Measurements from ENCODE around the gene EPS8L3.
"Not testable (repeated sequence)": the region's sequence is repeated elsewhere in the genome, so short reads cannot be mapped to it uniquely, and the experiment has no call there.

The EPS8L3 gene

GRCh38 chr1:109721971-109722370 is 41.8 kb downstream of the EPS8L3 start:
- H3K4me1 ChIP-seq (ENCODE audit: control insufficient read depth, insufficient read depth, low read length) = peaks cover 16% of the 10 kb centered on the region
- H3K9ac ChIP-seq (ENCODE audit: low read length) = no peak overlapping the region
- H3K9me3 ChIP-seq (ENCODE audit: control insufficient read depth, low read length) = no peaks in the 10 kb centered on the region
- no peaks in the 10 kb centered on the region for H3K36me3 ChIP-seq (ENCODE audit: control insufficient read depth, insufficient read depth, low read length, severe bottlenecking)
- no peak overlapping the region for H3K4me3 ChIP-seq (ENCODE audit: low read length)
- no peak for DNase-seq (ENCODE audit: low read depth)
- H3K27me3 ChIP-seq (replicated peaks; ENCODE audit: control insufficient read depth, insufficient read depth, low read length) = no peaks in the 10 kb centered on the region

- H3K9me3 ChIP-seq (ENCODE audit: control insufficient read depth, low read length) = no peaks in the 10 kb centered on the region
- no peak overlapping the region for H3K4me3 ChIP-seq (ENCODE audit: low read length)
- H3K4me1 ChIP-seq (ENCODE audit: control insufficient read depth, insufficient read depth, low read length) = peaks cover 22% of the 10 kb centered on the region
- H3K27me3 ChIP-seq (replicated peaks; ENCODE audit: control insufficient read depth, insufficient read depth, low read length) = no peaks in the 10 kb centered on the region
- H3K36me3 ChIP-seq (ENCODE audit: control insufficient read depth, insufficient read depth, low read length, severe bottlenecking) = no peaks in the 10 kb centered on the region
- no peak overlapping the region for H3K9ac ChIP-seq (ENCODE audit: low read length)
- no peak for DNase-seq (ENCODE audit: low read depth)
Measured at GRCh38 chr1:109721042-109721441, 42.7 kb downstream of the EPS8L3 start.

- H3K36me3 ChIP-seq (ENCODE audit: control insufficient read depth, insufficient read depth, low read length, severe bottlenecking) = no peaks in the 10 kb centered on the region
- peak; percentile 61 for DNase-seq (ENCODE audit: low read depth)
- no peak overlapping the region for H3K4me3 ChIP-seq (ENCODE audit: low read length)
- no peak overlapping the region for H3K9ac ChIP-seq (ENCODE audit: low read length)
- no peaks in the 10 kb centered on the region for H3K27me3 ChIP-seq (replicated peaks; ENCODE audit: control insufficient read depth, insufficient read depth, low read length)
- peaks cover 22% of the 10 kb centered on the region for H3K4me1 ChIP-seq (ENCODE audit: control insufficient read depth, insufficient read depth, low read length)
- H3K9me3 ChIP-seq (ENCODE audit: control insufficient read depth, low read length) = no peaks in the 10 kb centered on the region
Measured at GRCh38 chr1:109719337-109719837, 44.3 kb downstream of the EPS8L3 start.

GRCh38 chr1:109718495-109718894 is 45.2 kb downstream of the EPS8L3 start:
- DNase-seq (ENCODE audit: low read depth) = no peak
- Histone ChIP-seq H3K36me3 (ENCODE audit: control insufficient read depth, insufficient read depth, low read length, severe bottlenecking) (no peaks in the 10 kb centered on the region), H3K4me3 (ENCODE audit: low read length) (no peak overlapping the region), H3K9ac (ENCODE audit: low read length) (no peak overlapping the region), H3K27me3 (replicated peaks; ENCODE audit: control insufficient read depth, insufficient read depth, low read length) (no peaks in the 10 kb centered on the region), H3K9me3 (ENCODE audit: control insufficient read depth, low read length) (no peaks in the 10 kb centered on the region), H3K4me1 (ENCODE audit: control insufficient read depth, insufficient read depth, low read length) (peaks cover 22% of the 10 kb centered on the region)

GRCh38 chr1:109717729-109718128 is 46.0 kb downstream of the EPS8L3 start:
- no peak overlapping the region for H3K9ac ChIP-seq (ENCODE audit: low read length)
- no peak for DNase-seq (ENCODE audit: low read depth)
- no peaks in the 10 kb centered on the region for H3K9me3 ChIP-seq (ENCODE audit: control insufficient read depth, low read length)
- H3K36me3 ChIP-seq (ENCODE audit: control insufficient read depth, insufficient read depth, low read length, severe bottlenecking) = no peaks in the 10 kb centered on the region
- H3K4me1 ChIP-seq (ENCODE audit: control insufficient read depth, insufficient read depth, low read length) = peaks cover 22% of the 10 kb centered on the region
- H3K4me3 ChIP-seq (ENCODE audit: low read length) = no peak overlapping the region
- no peaks in the 10 kb centered on the region for H3K27me3 ChIP-seq (replicated peaks; ENCODE audit: control insufficient read depth, insufficient read depth, low read length)

- DNase-seq (ENCODE audit: low read depth) = no peak
- Histone ChIP-seq H3K27me3 (replicated peaks; ENCODE audit: control insufficient read depth, insufficient read depth, low read length) (no peaks in the 10 kb centered on the region), H3K4me3 (ENCODE audit: low read length) (no peak overlapping the region), H3K9me3 (ENCODE audit: control insufficient read depth, low read length) (no peaks in the 10 kb centered on the region), H3K4me1 (ENCODE audit: control insufficient read depth, insufficient read depth, low read length) (peaks cover 22% of the 10 kb centered on the region), H3K9ac (ENCODE audit: low read length) (no peak overlapping the region), H3K36me3 (ENCODE audit: control insufficient read depth, insufficient read depth, low read length, severe bottlenecking) (no peaks in the 10 kb centered on the region)
Measured at GRCh38 chr1:109716570-109717090, 47.1 kb downstream of the EPS8L3 start.

- peaks cover 21% of the 10 kb centered on the region for H3K4me1 ChIP-seq (ENCODE audit: control insufficient read depth, insufficient read depth, low read length)
- H3K36me3 ChIP-seq (ENCODE audit: control insufficient read depth, insufficient read depth, low read length, severe bottlenecking) = no peaks in the 10 kb centered on the region
- no peak overlapping the region for H3K4me3 ChIP-seq (ENCODE audit: low read length)
- no peaks in the 10 kb centered on the region for H3K27me3 ChIP-seq (replicated peaks; ENCODE audit: control insufficient read depth, insufficient read depth, low read length)
- H3K9me3 ChIP-seq (ENCODE audit: control insufficient read depth, low read length) = no peaks in the 10 kb centered on the region
- DNase-seq (ENCODE audit: low read depth) = no peak
- no peak overlapping the region for H3K9ac ChIP-seq (ENCODE audit: low read length)
Measured at GRCh38 chr1:109716121-109716520, 47.6 kb downstream of the EPS8L3 start.

- H3K9ac ChIP-seq (ENCODE audit: low read length) = no peak overlapping the region
- H3K36me3 ChIP-seq (ENCODE audit: control insufficient read depth, insufficient read depth, low read length, severe bottlenecking) = no peaks in the 10 kb centered on the region
- DNase-seq (ENCODE audit: low read depth) = no peak
- H3K4me3 ChIP-seq (ENCODE audit: low read length) = no peak overlapping the region
- no peaks in the 10 kb centered on the region for H3K27me3 ChIP-seq (replicated peaks; ENCODE audit: control insufficient read depth, insufficient read depth, low read length)
- H3K4me1 ChIP-seq (ENCODE audit: control insufficient read depth, insufficient read depth, low read length) = peaks cover 18% of the 10 kb centered on the region
- H3K9me3 ChIP-seq (ENCODE audit: control insufficient read depth, low read length) = no peaks in the 10 kb centered on the region
Measured at GRCh38 chr1:109714661-109715372, 48.9 kb downstream of the EPS8L3 start.

- H3K9ac ChIP-seq (ENCODE audit: low read length) = no peak overlapping the region
- no peaks in the 10 kb centered on the region for H3K9me3 ChIP-seq (ENCODE audit: control insufficient read depth, low read length)
- H3K36me3 ChIP-seq (ENCODE audit: control insufficient read depth, insufficient read depth, low read length, severe bottlenecking) = no peaks in the 10 kb centered on the region
- no peaks in the 10 kb centered on the region for H3K27me3 ChIP-seq (replicated peaks; ENCODE audit: control insufficient read depth, insufficient read depth, low read length)
- peaks cover 9% of the 10 kb centered on the region for H3K4me1 ChIP-seq (ENCODE audit: control insufficient read depth, insufficient read depth, low read length)
- H3K4me3 ChIP-seq (ENCODE audit: low read length) = no peak overlapping the region
- DNase-seq (ENCODE audit: low read depth) = no peak
Measured at GRCh38 chr1:109713636-109714035, 50.1 kb downstream of the EPS8L3 start.

- Histone ChIP-seq H3K9me3 (ENCODE audit: control insufficient read depth, low read length) (peaks cover 6% of the 10 kb centered on the region), H3K4me3 (ENCODE audit: low read length) (peak overlapping the region; percentile 64), H3K27me3 (replicated peaks; ENCODE audit: control insufficient read depth, insufficient read depth, low read length) (no peaks in the 10 kb centered on the region), H3K4me1 (ENCODE audit: control insufficient read depth, insufficient read depth, low read length) (peaks cover 9% of the 10 kb centered on the region), H3K9ac (ENCODE audit: low read length) (peak overlapping the region; percentile 60), H3K36me3 (ENCODE audit: control insufficient read depth, insufficient read depth, low read length, severe bottlenecking) (no peaks in the 10 kb centered on the region)
- DNase-seq (ENCODE audit: low read depth) = no peak
Measured at GRCh38 chr1:109712321-109712864, 51.3 kb downstream of the EPS8L3 start.

- Histone ChIP-seq H3K4me3 (ENCODE audit: low read length) (peak within 1 kb of the TSS; percentile 64), H3K9ac (ENCODE audit: low read length) (peak within 1 kb of the TSS; percentile 60)
- H3K4me1 ChIP-seq (ENCODE audit: control insufficient read depth, insufficient read depth, low read length); H3K36me3 ChIP-seq (ENCODE audit: control insufficient read depth, insufficient read depth, low read length, severe bottlenecking); H3K9me3 ChIP-seq (ENCODE audit: control insufficient read depth, low read length); DNase-seq (ENCODE audit: low read depth); H3K27me3 ChIP-seq (replicated peaks; ENCODE audit: control insufficient read depth, insufficient read depth, low read length): not testable (repeated sequence)
Measured at GRCh38 chr1:109711593-109712320, 52.0 kb downstream of the EPS8L3 start, which contains the start of gene GSTM5. TSS of gene GSTM5 (plus strand) at chr1:109712251. CDS start at chr1:109712313, 62 bp downstream.

All from adipocyte (in vitro differentiated cells).